Stimulated activated CD4-positive, alpha-beta T cell treated with anti-CD3 and anti-CD28 coated beads, Interleukin-12 subunit alpha, Interleukin-12 subunit beta, amount 100 ng/mL, for 4 hours (primary cell): Measurements from ENCODE around the gene ITIH4.

Source experiments
- DNase-seq: peaks from one replicate; pipeline ENCODE4 v3.0.0-alpha.2; 2020

Gene ITIH4

GRCh38 chr3:52795298-52795900 lies 35.1 kb downstream of the ITIH4 start:
- no peak for DNase-seq

GRCh38 chr3:52794612-52795099 lies 35.8 kb downstream of the ITIH4 start, which contains the start of gene ITIH3:
TSS of gene ITIH3 (plus strand) at chr3:52794796. CDS start at chr3:52794804, 8 bp downstream.
- DNase-seq = no peak

- no peak for DNase-seq
Measured at GRCh38 chr3:52793702-52794611, 36.5 kb downstream of the ITIH4 start.

- no peak for DNase-seq
Measured at GRCh38 chr3:52792961-52793695, 37.3 kb downstream of the ITIH4 start.

GRCh38 chr3:52792413-52792812 lies 38.1 kb downstream of the ITIH4 start:
- DNase-seq = no peak

GRCh38 chr3:52791928-52792327 lies 38.5 kb downstream of the ITIH4 start:
- DNase-seq = no peak

GRCh38 chr3:52791366-52791765 lies 39.1 kb downstream of the ITIH4 start:
- no peak for DNase-seq

GRCh38 chr3:52790741-52791140 lies 39.7 kb downstream of the ITIH4 start:
- DNase-seq = no peak

- DNase-seq = no peak
Measured at GRCh38 chr3:52790337-52790736, 40.1 kb downstream of the ITIH4 start.

GRCh38 chr3:52789746-52790040 lies 40.8 kb downstream of the ITIH4 start:
- DNase-seq = no peak

- DNase-seq = no peak
Measured at GRCh38 chr3:52788890-52789745, 41.4 kb downstream of the ITIH4 start.

- no peak for DNase-seq
Measured at GRCh38 chr3:52787672-52788625, 42.5 kb downstream of the ITIH4 start.

- no peak for DNase-seq
Measured at GRCh38 chr3:52787246-52787645, 43.2 kb downstream of the ITIH4 start.

- DNase-seq = no peak
Measured at GRCh38 chr3:52786330-52787215, 43.9 kb downstream of the ITIH4 start.

GRCh38 chr3:52784931-52785590 lies 45.4 kb downstream of the ITIH4 start:
- no peak for DNase-seq

GRCh38 chr3:52784021-52784621 lies 46.4 kb downstream of the ITIH4 start:
- DNase-seq = no peak

- DNase-seq = no peak
Measured at GRCh38 chr3:52783211-52783555, 47.3 kb downstream of the ITIH4 start.

GRCh38 chr3:52782412-52783210 lies 47.9 kb downstream of the ITIH4 start:
- no peak for DNase-seq

GRCh38 chr3:52781741-52782140 lies 48.7 kb downstream of the ITIH4 start:
- DNase-seq = no peak
